Stimulated activated CD4-positive, alpha-beta T cell treated with anti-CD3 and anti-CD28 coated beads, Interleukin-4, amount 100 ng/mL, for 4 hours (primary cell): ENCODE results near the gene NFILZ.

Experiments
- DNase-seq, 2 experiments: peaks; one replicate each; pipeline ENCODE4 v3.0.0-alpha.2; 2020

NFILZ gene

GRCh38 chr19:8629996-8630683 is at the start of gene NFILZ:
NFILZ (plus strand) TSS chr19:8630633; CDS start chr19:8676766, 46,133 bp downstream.
- no peak for DNase-seq

- peak; percentile 72 to 80 for DNase-seq
Observed at GRCh38 chr19:8580710-8581281, 49.6 kb upstream of the NFILZ start.

GRCh38 chr19:8584965-8585893 is 45.2 kb upstream of the NFILZ start:
- no peak for DNase-seq

GRCh38 chr19:8585894-8586750 is 44.3 kb upstream of the NFILZ start:
- peak; percentile 40 to 54 for DNase-seq

- no peak for DNase-seq
Observed at GRCh38 chr19:8589177-8589714, 41.2 kb upstream of the NFILZ start.

- DNase-seq: peak; percentile 91 to 95
Observed at GRCh38 chr19:8592231-8593009, 38.0 kb upstream of the NFILZ start.

- DNase-seq: no peak
Observed at GRCh38 chr19:8593931-8594330, 36.5 kb upstream of the NFILZ start.

- no peak for DNase-seq
Observed at GRCh38 chr19:8595651-8596050, 34.8 kb upstream of the NFILZ start.

- DNase-seq: no peak
Observed at GRCh38 chr19:8596168-8596567, 34.3 kb upstream of the NFILZ start.

GRCh38 chr19:8600064-8600463 is 30.4 kb upstream of the NFILZ start:
- DNase-seq: no peak

GRCh38 chr19:8600816-8601215 is 29.6 kb upstream of the NFILZ start:
- no peak for DNase-seq

- DNase-seq: no peak
Observed at GRCh38 chr19:8601796-8602195, 28.6 kb upstream of the NFILZ start.

GRCh38 chr19:8605514-8605913 is 24.9 kb upstream of the NFILZ start:
- DNase-seq: no peak

- no peak for DNase-seq
Observed at GRCh38 chr19:8607386-8607785, 23.0 kb upstream of the NFILZ start.

GRCh38 chr19:8608941-8609278 is 21.5 kb upstream of the NFILZ start:
- no peak for DNase-seq

GRCh38 chr19:8609279-8610040 is 21.0 kb upstream of the NFILZ start:
- no peak for DNase-seq

- peak; percentile 16 to 33 for DNase-seq
Observed at GRCh38 chr19:8610041-8610935, 20.1 kb upstream of the NFILZ start, which contains the start of gene ADAMTS10. ADAMTS10 (minus strand) TSS chr19:8610715; CDS start chr19:8605710, 5,005 bp downstream.

- no peak for DNase-seq
Observed at GRCh38 chr19:8610936-8611300, 19.5 kb upstream of the NFILZ start.

- no peak for DNase-seq
Observed at GRCh38 chr19:8611391-8611876, 19.0 kb upstream of the NFILZ start.
